Measurements from ENCODE around the gene SNX13.

SNX13 gene

GRCh38 chr7:17779381-17779780 lies 160.9 kb downstream of the SNX13 start:
- Histone ChIP-seq H3K9me2 (ENCODE audit: low read depth, low read length) (no peaks in the 10 kb centered on the region), H3K27ac (ENCODE audit: low read depth, low read length, poor library complexity, severe bottlenecking) (no peak overlapping the region), H3F3A (ENCODE audit: insufficient read depth, low read length) (no peaks in the 10 kb centered on the region), H3K9ac (ENCODE audit: low read length) (no peak overlapping the region), H2AFZ (ENCODE audit: low read length) (no peak overlapping the region), H3K4me3 (ENCODE audit: low read depth, low read length, poor library complexity, severe bottlenecking) (no peak overlapping the region), H3K27me3 (ENCODE audit: insufficient read depth, low read length) (no peaks in the 10 kb centered on the region), H3K4me2 (ENCODE audit: low read length) (no peak overlapping the region), H3K4me1 (ENCODE audit: insufficient read depth, low read length, severe bottlenecking) (no peaks in the 10 kb centered on the region), H3K79me2 (ENCODE audit: insufficient read depth, low read length) (no peaks in the 10 kb centered on the region), H3K9me3 (ENCODE audit: low read length) (no peaks in the 10 kb centered on the region), H3K36me3 (ENCODE audit: insufficient read depth, low read length) (no peaks in the 10 kb centered on the region), H4K20me1 (ENCODE audit: insufficient read depth, low read length) (no peaks in the 10 kb centered on the region)
- TF ChIP-seq CTCF (IDR thresholded peaks at IDR 0.05; ENCODE audit: low read length) (no peak), EZH2 (IDR thresholded peaks at IDR 0.05; ENCODE audit: borderline replicate concordance, low read length) (no peak)

- Histone ChIP-seq H3K4me1 (ENCODE audit: insufficient read depth, low read length, severe bottlenecking) (no peaks in the 10 kb centered on the region), H3K27me3 (ENCODE audit: insufficient read depth, low read length) (no peaks in the 10 kb centered on the region), H3K9ac (ENCODE audit: low read length) (no peak overlapping the region), H3F3A (ENCODE audit: insufficient read depth, low read length) (no peaks in the 10 kb centered on the region), H3K4me2 (ENCODE audit: low read length) (no peak overlapping the region), H3K9me2 (ENCODE audit: low read depth, low read length) (no peaks in the 10 kb centered on the region), H3K36me3 (ENCODE audit: insufficient read depth, low read length) (no peaks in the 10 kb centered on the region), H3K79me2 (ENCODE audit: insufficient read depth, low read length) (no peaks in the 10 kb centered on the region), H2AFZ (ENCODE audit: low read length) (no peak overlapping the region), H3K27ac (ENCODE audit: low read depth, low read length, poor library complexity, severe bottlenecking) (no peak overlapping the region), H3K4me3 (ENCODE audit: low read depth, low read length, poor library complexity, severe bottlenecking) (no peak overlapping the region), H4K20me1 (ENCODE audit: insufficient read depth, low read length) (no peaks in the 10 kb centered on the region), H3K9me3 (ENCODE audit: low read length) (no peaks in the 10 kb centered on the region)
- TF ChIP-seq EZH2 (IDR thresholded peaks at IDR 0.05; ENCODE audit: borderline replicate concordance, low read length) (no peak), CTCF (IDR thresholded peaks at IDR 0.05; ENCODE audit: low read length) (no peak)
Observed at GRCh38 chr7:17774716-17775288, 165.5 kb downstream of the SNX13 start.

GRCh38 chr7:17774248-17774647 lies 166.0 kb downstream of the SNX13 start:
- Histone ChIP-seq H3K4me3 (ENCODE audit: low read depth, low read length, poor library complexity, severe bottlenecking) (no peak overlapping the region), H3K36me3 (ENCODE audit: insufficient read depth, low read length) (no peaks in the 10 kb centered on the region), H3K4me2 (ENCODE audit: low read length) (no peak overlapping the region), H3K27me3 (ENCODE audit: insufficient read depth, low read length) (no peaks in the 10 kb centered on the region), H3K79me2 (ENCODE audit: insufficient read depth, low read length) (no peaks in the 10 kb centered on the region), H3K9ac (ENCODE audit: low read length) (no peak overlapping the region), H3K9me3 (ENCODE audit: low read length) (no peaks in the 10 kb centered on the region), H3K27ac (ENCODE audit: low read depth, low read length, poor library complexity, severe bottlenecking) (no peak overlapping the region), H2AFZ (ENCODE audit: low read length) (no peak overlapping the region), H3F3A (ENCODE audit: insufficient read depth, low read length) (no peaks in the 10 kb centered on the region), H3K4me1 (ENCODE audit: insufficient read depth, low read length, severe bottlenecking) (no peaks in the 10 kb centered on the region), H4K20me1 (ENCODE audit: insufficient read depth, low read length) (no peaks in the 10 kb centered on the region), H3K9me2 (ENCODE audit: low read depth, low read length) (no peaks in the 10 kb centered on the region)
- TF ChIP-seq EZH2 (IDR thresholded peaks at IDR 0.05; ENCODE audit: borderline replicate concordance, low read length) (no peak), CTCF (IDR thresholded peaks at IDR 0.05; ENCODE audit: low read length) (no peak)

All from OCI-LY1 (cell line).